ENCODE data around the gene ACACA.

The ACACA gene

GRCh38 chr17:37123941-37124820 is 282.5 kb downstream of the ACACA start:
- H3K4me3 ChIP-seq (ENCODE audit: low read length), result no peak overlapping the region
- no peak for TF ChIP-seq CTCF (conservative IDR thresholded peaks at IDR 0.05; ENCODE audit: low read depth, low read length)
- DNase-seq (ENCODE audit: low read depth), result no peak

GRCh38 chr17:37123386-37123785 is 283.2 kb downstream of the ACACA start:
- H3K4me3 ChIP-seq (ENCODE audit: low read length), result no peak overlapping the region
- DNase-seq (ENCODE audit: low read depth), result no peak
- no peak for TF ChIP-seq CTCF (conservative IDR thresholded peaks at IDR 0.05; ENCODE audit: low read depth, low read length)

- no peak for TF ChIP-seq CTCF (conservative IDR thresholded peaks at IDR 0.05; ENCODE audit: low read depth, low read length)
- no peak overlapping the region for H3K4me3 ChIP-seq (ENCODE audit: low read length)
- no peak for DNase-seq (ENCODE audit: low read depth)
Measured at GRCh38 chr17:37121616-37122015, 285.0 kb downstream of the ACACA start.

GRCh38 chr17:37118366-37119137 is 288.1 kb downstream of the ACACA start:
- TF ChIP-seq CTCF (conservative IDR thresholded peaks at IDR 0.05; ENCODE audit: low read depth, low read length), result no peak
- no peak overlapping the region for H3K4me3 ChIP-seq (ENCODE audit: low read length)
- no peak for DNase-seq (ENCODE audit: low read depth)

- DNase-seq (ENCODE audit: low read depth), result no peak
- no peak overlapping the region for H3K4me3 ChIP-seq (ENCODE audit: low read length)
- TF ChIP-seq CTCF (conservative IDR thresholded peaks at IDR 0.05; ENCODE audit: low read depth, low read length), result no peak
Measured at GRCh38 chr17:37117373-37118142, 289.1 kb downstream of the ACACA start.

GRCh38 chr17:37116671-37117185 is 289.9 kb downstream of the ACACA start:
- TF ChIP-seq CTCF (conservative IDR thresholded peaks at IDR 0.05; ENCODE audit: low read depth, low read length), result no peak

More at GRCh38 chr17:37116671-37117185, 289.9 kb downstream of the ACACA start:
- no peak overlapping the region for H3K4me3 ChIP-seq (ENCODE audit: low read length)
- DNase-seq (ENCODE audit: low read depth), result no peak

All from retinal pigment epithelial cell (primary cell).